Kidney tubule cell (primary cell): Measurements from ENCODE around the gene GSN.
"Not testable (repeated sequence)": the region's sequence is repeated elsewhere in the genome, so short reads cannot be mapped to it uniquely, and the experiment has no call there.

Source experiments
- DNase-seq: peaks from one replicate; pipeline ENCODE4 v3.0.0-alpha.2; 2018; ENCODE audit warnings: low spot score

GSN gene

DNA sequence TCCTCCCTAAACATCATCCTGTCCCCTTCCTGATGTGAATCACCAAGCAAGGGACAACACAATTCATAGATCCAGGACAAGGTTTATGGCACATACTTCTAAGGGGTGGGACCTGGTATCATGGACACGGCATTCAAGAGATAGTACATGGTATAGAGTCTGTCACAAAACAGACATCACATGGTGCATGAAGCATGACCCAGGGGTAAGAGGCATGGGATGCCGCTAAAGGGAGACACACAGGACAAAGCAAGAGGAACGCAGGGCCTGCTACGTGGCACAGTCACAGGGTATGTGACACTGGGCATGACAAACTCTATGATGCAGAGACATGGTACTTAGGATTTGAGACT is 20.7 kb downstream of the GSN start:
- peak; percentile 44 for DNase-seq

- peak; percentile 94 for DNase-seq
These were observed 21.2 kb downstream of the GSN start for GRCh38 chr9:121289026-121289771.

GRCh38 chr9:121289772-121290370 is 21.9 kb downstream of the GSN start:
- DNase-seq = no peak

- DNase-seq = not testable (repeated sequence)
These were observed 23.6 kb downstream of the GSN start for GRCh38 chr9:121291536-121291935.

DNA sequence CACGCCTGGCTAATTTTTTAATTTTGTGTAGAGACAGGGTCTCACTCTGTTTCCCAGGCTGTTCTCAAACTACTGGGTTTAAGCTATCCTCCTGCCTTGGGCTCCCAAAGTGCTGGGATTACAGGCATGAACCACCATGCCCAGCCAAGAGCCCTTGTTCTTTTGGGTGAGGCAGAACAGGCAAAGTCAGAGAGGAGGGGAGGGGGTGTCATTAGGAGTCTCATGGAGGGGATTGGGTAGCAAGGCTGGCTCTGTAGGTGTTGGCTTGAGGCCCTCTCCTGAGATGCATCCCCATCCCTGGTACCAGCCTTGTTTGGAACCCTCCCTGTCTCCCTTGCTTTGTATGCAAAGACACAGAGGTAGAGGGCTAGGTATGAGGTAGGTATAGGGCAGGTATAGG is 24.1 kb downstream of the GSN start:
- no peak for DNase-seq

GRCh38 chr9:121292801-121293241 is 24.9 kb downstream of the GSN start:
- no peak for DNase-seq

- DNase-seq = no peak
These were observed 26.3 kb downstream of the GSN start for GRCh38 chr9:121294151-121294743.

DNA sequence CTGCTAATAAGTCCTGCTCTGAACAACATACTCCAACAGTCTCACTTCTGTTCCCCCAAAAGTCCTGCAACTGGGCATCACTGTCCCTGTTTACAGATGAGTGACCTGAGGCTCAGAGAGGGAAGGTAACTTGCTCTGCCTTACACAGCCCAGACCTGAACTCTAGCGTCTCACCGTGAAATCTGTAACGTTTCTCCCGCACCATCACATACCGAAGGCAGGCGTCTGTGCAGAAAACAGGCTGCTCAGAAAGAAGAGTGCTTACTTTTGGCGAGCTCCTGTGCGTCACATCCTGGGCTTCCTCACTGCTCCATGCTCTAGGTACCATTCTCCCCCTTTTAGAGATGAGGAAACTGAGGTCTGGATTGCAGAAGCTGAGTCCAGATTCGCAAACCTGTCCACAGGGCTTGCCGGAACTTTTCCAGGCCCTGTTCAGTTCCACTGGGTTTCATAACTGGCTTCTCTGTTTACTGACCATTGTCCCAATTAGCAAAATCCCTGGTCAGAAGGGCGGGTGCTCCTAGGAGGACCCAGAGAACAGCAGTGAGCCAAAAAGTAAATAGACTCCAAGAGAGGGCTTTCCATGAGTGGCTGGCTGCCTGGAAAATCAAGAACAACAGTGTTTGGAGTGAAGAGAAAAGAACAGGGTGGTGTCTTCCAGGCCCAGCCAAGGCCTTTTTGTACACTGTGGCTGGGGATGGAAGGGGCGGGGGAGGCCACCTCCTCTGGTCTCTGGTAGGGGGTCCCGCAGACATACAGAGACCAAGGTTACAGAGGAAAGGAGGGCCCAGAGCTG is 27.1 kb downstream of the GSN start:
- no peak for DNase-seq

DNA sequence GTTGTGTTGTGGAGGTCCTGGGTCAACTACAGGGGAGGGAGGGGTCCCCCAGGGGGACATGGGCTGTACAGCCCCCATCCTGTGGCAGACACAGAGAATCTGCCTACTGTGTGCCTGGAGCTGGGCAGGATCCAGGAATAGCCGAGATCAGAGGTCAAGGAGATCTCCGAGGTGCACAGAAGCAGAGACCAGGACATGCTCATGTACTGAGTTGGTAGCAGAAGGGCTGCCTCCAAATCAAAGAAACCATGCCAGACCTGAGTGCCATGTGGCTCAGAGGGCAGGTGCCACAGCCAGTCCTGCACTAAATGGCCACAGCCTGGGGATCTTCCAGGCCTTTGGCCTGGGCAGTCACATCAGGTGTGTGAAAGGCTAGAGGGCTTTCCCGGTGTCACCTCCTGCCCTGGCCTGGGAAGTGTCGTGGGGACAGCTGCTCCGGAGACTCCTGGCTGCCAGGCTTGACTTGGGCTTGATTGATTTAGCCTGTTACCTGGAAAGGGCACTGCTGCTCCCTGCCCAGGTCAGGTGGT is 27.8 kb downstream of the GSN start:
- DNase-seq = no peak

GRCh38 chr9:121296213-121297127 is 28.5 kb downstream of the GSN start:
- DNase-seq = no peak

DNA sequence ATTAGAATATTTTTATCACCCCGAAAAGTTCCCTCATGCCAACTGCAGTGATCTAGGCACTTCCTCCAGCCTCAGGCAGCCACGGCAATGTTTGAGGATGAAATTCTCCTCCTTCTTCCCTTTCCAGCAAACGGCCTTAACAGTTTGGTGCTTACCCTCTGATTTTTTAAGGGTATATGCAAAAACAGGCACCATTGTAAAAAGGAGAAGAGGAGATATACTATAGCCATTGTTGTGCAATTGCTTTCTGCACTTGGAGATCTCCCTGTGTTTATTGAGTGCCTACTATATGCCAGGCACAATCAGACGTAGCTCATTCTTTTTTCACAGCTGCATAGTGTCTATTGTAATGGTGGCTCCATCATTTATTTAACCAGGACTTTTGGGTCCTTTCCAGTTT is 29.4 kb downstream of the GSN start:
- DNase-seq = no peak

GRCh38 chr9:121298016-121298538 is 30.1 kb downstream of the GSN start:
- DNase-seq = no peak

- no peak for DNase-seq
These were observed 30.9 kb downstream of the GSN start for GRCh38 chr9:121298689-121299466.

GRCh38 chr9:121299467-121300282 is 31.7 kb downstream of the GSN start:
- peak; percentile 10 for DNase-seq

DNA sequence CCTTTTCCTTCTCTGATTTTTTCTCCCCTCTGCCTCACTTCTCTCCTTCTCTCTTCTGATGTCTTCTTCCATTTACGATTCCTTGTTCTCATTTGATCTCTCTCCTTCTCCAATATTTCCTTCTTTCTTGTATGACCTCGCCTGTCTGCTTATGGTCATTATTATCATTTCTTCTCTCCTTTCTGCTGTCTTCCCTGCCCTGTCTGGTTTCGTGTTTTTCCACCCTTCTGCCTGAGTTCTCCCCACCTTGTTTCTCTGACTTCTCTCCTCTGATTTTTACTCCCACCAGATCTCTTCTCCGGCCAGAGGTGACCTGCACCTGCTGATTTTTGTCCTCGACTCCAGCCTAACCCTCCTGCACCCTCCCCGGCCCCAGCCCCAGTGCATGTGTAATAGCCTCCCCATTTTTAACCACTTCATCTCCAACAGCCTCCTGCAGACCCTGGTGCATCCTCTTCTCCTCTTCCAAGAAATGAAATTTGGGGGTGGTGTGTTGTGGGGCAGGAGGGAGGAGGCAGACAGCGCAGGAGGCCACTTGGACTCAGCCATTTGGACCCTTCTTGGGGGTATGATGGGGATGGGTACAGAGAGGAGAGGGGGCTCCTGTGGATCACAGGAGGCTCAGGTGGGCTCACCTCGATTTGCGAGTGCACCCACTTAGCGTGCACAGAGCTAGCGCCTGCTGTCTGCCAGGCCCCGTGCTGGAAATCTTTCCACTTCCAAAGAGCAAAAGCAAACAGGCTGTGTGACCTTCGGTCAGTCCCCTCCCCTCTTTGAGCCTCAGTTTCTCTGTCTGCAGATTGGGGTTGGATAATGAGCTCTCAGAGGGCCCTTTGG is 32.5 kb downstream of the GSN start:
- DNase-seq = no peak

- no peak for DNase-seq
These were observed 33.9 kb downstream of the GSN start for GRCh38 chr9:121301881-121302286.

DNA sequence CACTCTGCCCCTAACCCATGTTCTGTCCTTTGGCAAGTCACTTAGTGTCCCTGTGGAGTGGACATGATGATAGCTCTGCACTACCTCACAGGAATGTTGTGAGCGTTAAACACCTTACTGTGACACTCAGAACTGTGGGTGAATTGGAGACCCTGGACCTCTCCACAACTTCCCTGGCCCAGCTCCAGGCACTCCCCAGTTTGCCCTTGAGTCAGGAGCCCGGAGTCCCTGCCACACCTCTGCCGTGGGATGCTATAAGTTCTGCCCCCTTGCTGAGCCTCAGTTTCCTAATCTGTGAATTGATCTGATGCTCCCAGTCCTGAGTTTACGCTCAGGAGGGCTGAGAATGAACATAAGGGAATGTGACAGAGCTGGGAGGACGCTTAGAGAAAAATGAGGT is 34.4 kb downstream of the GSN start:
- DNase-seq = no peak

DNA sequence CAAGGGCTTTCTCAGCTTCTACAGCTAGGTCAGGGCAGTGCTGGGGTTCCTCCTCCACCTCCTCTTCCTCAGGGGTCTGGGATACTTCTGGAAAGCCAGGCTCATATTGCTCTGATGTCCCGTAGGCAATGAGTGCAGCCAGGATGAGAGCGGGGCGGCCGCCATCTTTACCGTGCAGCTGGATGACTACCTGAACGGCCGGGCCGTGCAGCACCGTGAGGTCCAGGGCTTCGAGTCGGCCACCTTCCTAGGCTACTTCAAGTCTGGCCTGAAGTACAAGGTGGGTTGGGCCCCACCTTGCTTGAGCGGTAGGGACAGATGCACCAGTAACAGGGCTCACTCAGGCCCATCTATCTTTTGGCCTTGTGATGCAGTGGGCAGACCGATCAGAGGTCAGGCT is 34.8 kb downstream of the GSN start:
- DNase-seq = no peak
